Keratinocyte (primary cell): Measurements from ENCODE around the gene MAPKBP1. TPM values are rescaled to one million over a fixed set of nuclear protein-coding genes. Genes with fewer than 3 reads are reported as not detected.

ENCODE experiments used
- DNase-seq: peaks from one replicate; pipeline ENCODE4 v3.0.0-alpha.2; 2011; ENCODE audit warnings: low read depth, missing footprints, low spot score
- FAIRE-seq: peaks from 2 replicates; lab custom pipeline; 2011; peaks lifted over from hg19 to GRCh38; lab: Jason Lieb, UNC
- H2AFZ ChIP-seq: 2 replicates; pipeline ENCODE4 v1.6.0; 2012; ENCODE audit warnings: low read length, control low read depth, inconsistent platforms; ENCODE audit not compliant: control insufficient read depth
- H3K27ac ChIP-seq: 2 replicates; pipeline ENCODE4 v1.5.1; 2011; ENCODE audit warnings: low read length; ENCODE audit not compliant: control insufficient read depth, insufficient read depth
- H3K27me3 ChIP-seq: 3 replicates; pipeline ENCODE4 v1.6.0; 2011; ENCODE audit warnings: low read length; ENCODE audit not compliant: control insufficient read depth, insufficient read depth; ENCODE audit errors: extremely low read depth
- H3K36me3 ChIP-seq, 2 experiments: 2 replicates in 1 of 2; 3 replicates in 1 of 2; pipeline ENCODE4 v1.5.1; 2011; ENCODE audit warnings: low read length in 2 of 2, mild to moderate bottlenecking in 1 of 2; ENCODE audit not compliant: control insufficient read depth in 2 of 2, insufficient read depth in 2 of 2; ENCODE audit errors: extremely low read depth in 1 of 2
- H3K4me1 ChIP-seq: 3 replicates; pipeline ENCODE4 v1.5.1; 2011; ENCODE audit warnings: low read length; ENCODE audit not compliant: control insufficient read depth, insufficient read depth; ENCODE audit errors: extremely low read depth
- H3K4me2 ChIP-seq: 3 replicates; pipeline ENCODE4 v1.6.0; 2011; ENCODE audit warnings: low read depth, low read length; ENCODE audit not compliant: control insufficient read depth, insufficient read depth; ENCODE audit errors: extremely low read depth
- H3K4me3 ChIP-seq, 3 experiments: fragments of 200-600 bp in 1 of 3; sonication (generic) in 1 of 3; 2 replicates in 2 of 3; 3 replicates in 1 of 3; pipeline ENCODE4 v1.5.1; 2011 to 2016; ENCODE audit warnings: low read length in 3 of 3, mild to moderate bottlenecking in 3 of 3, control low read depth in 2 of 3, inconsistent platforms in 1 of 3, low read depth in 1 of 3, mixed read lengths in 1 of 3, mixed run types in 1 of 3, moderate library complexity in 1 of 3; ENCODE audit not compliant: control insufficient read depth in 2 of 3, insufficient read depth in 2 of 3; ENCODE audit errors: extremely low read depth in 1 of 3
- H3K79me2 ChIP-seq: 2 replicates; pipeline ENCODE4 v1.6.0; 2012; ENCODE audit warnings: low read length; ENCODE audit not compliant: control insufficient read depth, insufficient read depth
- H3K9ac ChIP-seq: 3 replicates; pipeline ENCODE4 v1.6.0; 2011; ENCODE audit warnings: low read length; ENCODE audit not compliant: control insufficient read depth, insufficient read depth; ENCODE audit errors: extremely low read depth
- H3K9me1 ChIP-seq: 3 replicates; pipeline ENCODE4 v1.6.0; 2011; ENCODE audit warnings: low read length; ENCODE audit not compliant: control insufficient read depth, insufficient read depth; ENCODE audit errors: extremely low read depth
- H3K9me3 ChIP-seq: 2 replicates; pipeline ENCODE4 v1.5.1; 2012; ENCODE audit warnings: low read depth, low read length; ENCODE audit not compliant: control insufficient read depth
- H4K20me1 ChIP-seq: 3 replicates; pipeline ENCODE4 v1.6.0; 2011; ENCODE audit warnings: low read length; ENCODE audit not compliant: control insufficient read depth, insufficient read depth; ENCODE audit errors: extremely low read depth
- EZH2 ChIP-seq: IDR thresholded peaks from one replicate; pipeline ENCODE4 v1.6.1; 2012; ENCODE audit warnings: inconsistent platforms, mild to moderate bottlenecking, low read length, moderate library complexity
- dilution Hi-C: fragments of 300-500 bp; cut with MboI; formaldehyde crosslinking; loops from one replicate; pipeline ENCODE4 v1.7.0; 2020; ENCODE audit warnings: low sequenced_read_pairs; ENCODE audit not compliant: extremely low pct_ligation_motif_present
- polyA plus RNA-seq, 5 experiments: library from polyadenylated mRNA; depleted of rRNA in 3 of 5; stranded (reverse) in 3 of 5; stranded (forward) in 1 of 5; unstranded in 1 of 5; fragments of >200 nt; gene quantifications; 1 replicate in 1 of 5; 2 replicates in 3 of 5; 3 replicates in 1 of 5; pipeline versions ENCODE4 v1.2.1 to v1.2.3, GENCODE V29; 2011 to 2012; ENCODE audit warnings: missing spikeins in 2 of 5, low read depth in 1 of 5, low replicate concordance in 1 of 5
- TF ChIP-seq, protein P1 (sequence below), 3 experiments: IDR thresholded peaks in 1 of 3; conservative IDR thresholded peaks in 1 of 3; optimal IDR thresholded peaks in 1 of 3; 2 replicates in 2 of 3; 3 replicates in 1 of 3; pipeline versions ENCODE3 to v1.5.1; 2011; ENCODE audit warnings: low read length in 3 of 3, mild to moderate bottlenecking in 3 of 3, moderate library complexity in 2 of 3, control low read depth in 1 of 3, inconsistent platforms in 1 of 3; ENCODE audit not compliant: insufficient read depth in 2 of 3; ENCODE audit errors: extremely low read depth in 1 of 3

The MAPKBP1 gene
- polyA plus RNA-seq, 1 donor (not counting 4 experiments of a cell fraction or from before 2014, with no cell fraction given), result 18.3 TPM

DNA sequence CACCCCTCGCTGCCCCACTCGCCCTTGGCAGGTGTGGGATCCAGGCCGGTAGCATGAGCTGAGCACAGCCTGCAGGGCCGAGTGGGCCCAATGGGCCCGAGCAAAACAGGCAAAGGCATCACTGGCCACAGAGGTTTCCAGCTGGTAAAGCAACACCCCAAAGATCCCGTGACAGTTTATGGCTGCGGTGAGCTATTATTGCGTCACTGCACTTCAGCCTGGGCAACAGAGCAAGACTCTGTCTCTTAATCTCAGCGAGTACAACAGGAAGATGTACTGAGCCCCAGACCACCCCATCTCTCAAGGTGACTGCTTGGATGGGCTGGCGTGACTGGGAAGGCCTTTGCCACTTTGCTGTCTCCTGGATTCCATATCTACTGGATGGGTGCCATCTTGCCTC is 57.9 kb downstream of the MAPKBP1 start:
- H3K79me2 ChIP-seq, result peaks cover 11% of the 10 kb centered on the region
- TF ChIP-seq, protein P1, sequence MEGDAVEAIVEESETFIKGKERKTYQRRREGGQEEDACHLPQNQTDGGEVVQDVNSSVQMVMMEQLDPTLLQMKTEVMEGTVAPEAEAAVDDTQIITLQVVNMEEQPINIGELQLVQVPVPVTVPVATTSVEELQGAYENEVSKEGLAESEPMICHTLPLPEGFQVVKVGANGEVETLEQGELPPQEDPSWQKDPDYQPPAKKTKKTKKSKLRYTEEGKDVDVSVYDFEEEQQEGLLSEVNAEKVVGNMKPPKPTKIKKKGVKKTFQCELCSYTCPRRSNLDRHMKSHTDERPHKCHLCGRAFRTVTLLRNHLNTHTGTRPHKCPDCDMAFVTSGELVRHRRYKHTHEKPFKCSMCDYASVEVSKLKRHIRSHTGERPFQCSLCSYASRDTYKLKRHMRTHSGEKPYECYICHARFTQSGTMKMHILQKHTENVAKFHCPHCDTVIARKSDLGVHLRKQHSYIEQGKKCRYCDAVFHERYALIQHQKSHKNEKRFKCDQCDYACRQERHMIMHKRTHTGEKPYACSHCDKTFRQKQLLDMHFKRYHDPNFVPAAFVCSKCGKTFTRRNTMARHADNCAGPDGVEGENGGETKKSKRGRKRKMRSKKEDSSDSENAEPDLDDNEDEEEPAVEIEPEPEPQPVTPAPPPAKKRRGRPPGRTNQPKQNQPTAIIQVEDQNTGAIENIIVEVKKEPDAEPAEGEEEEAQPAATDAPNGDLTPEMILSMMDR (optimal IDR thresholded peaks at IDR 0.05 in 1 of 3, IDR thresholded peaks at IDR 0.05 in 1 of 3, conservative IDR thresholded peaks at IDR 0.05 in 1 of 3; ENCODE audit: extremely low read depth in 1 of 3, insufficient read depth in 2 of 3, low read length in 3 of 3), result no peak
- no peak for TF ChIP-seq EZH2
- H3K4me3 ChIP-seq, result no peak overlapping the region
- peaks cover 58% of the 10 kb centered on the region for H3K4me1 ChIP-seq
- H4K20me1 ChIP-seq, result no peaks in the 10 kb centered on the region
- H3K9ac ChIP-seq, result peak overlapping the region; percentile 60
- peaks cover 0 to 10% of the 10 kb centered on the region in 2 experiments for H3K36me3 ChIP-seq
- dilution Hi-C loops, result no loop called here
- peak overlapping the region; percentile 83 for H3K27ac ChIP-seq
- no peak for DNase-seq
- FAIRE-seq, result no peak
- H3K4me2 ChIP-seq, result peak overlapping the region; percentile 57
- no peak overlapping the region for H2AFZ ChIP-seq
- no peaks in the 10 kb centered on the region for H3K9me3 ChIP-seq
- no peaks in the 10 kb centered on the region for H3K9me1 ChIP-seq
- H3K27me3 ChIP-seq, result no peaks in the 10 kb centered on the region

DNA sequence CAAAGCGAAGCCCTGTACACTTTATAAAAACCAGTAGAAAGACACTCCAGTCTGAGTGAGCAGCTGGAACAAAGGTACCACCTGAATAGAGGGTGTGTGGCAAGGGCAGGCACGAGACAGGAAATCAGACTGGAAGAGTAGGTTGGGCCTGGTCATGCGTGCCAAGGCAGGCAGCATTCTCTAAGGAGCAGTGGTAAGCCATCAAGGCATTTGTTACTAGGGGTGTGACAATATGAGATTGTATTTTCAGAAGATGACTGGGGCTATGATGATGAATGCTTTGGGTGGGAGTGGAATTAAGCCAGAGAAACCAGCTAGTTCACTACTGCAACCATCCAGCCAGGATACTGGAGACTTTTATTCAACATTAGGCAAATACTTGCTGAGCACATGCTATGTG is 58.6 kb downstream of the MAPKBP1 start:
- Histone ChIP-seq H4K20me1 (no peaks in the 10 kb centered on the region), H3K9me1 (no peaks in the 10 kb centered on the region), H2AFZ (no peak overlapping the region), H3K27me3 (no peaks in the 10 kb centered on the region), H3K36me3 (peaks cover 0 to 10% of the 10 kb centered on the region in 2 experiments), H3K79me2 (peaks cover 11% of the 10 kb centered on the region), H3K9ac (peak overlapping the region; percentile 60), H3K9me3 (no peaks in the 10 kb centered on the region), H3K27ac (peak overlapping the region; percentile 83), H3K4me2 (peak overlapping the region; percentile 57), H3K4me3 (no peak overlapping the region), H3K4me1 (peaks cover 54% of the 10 kb centered on the region)
- TF ChIP-seq, protein P1 (optimal IDR thresholded peaks at IDR 0.05 in 1 of 3, IDR thresholded peaks at IDR 0.05 in 1 of 3, conservative IDR thresholded peaks at IDR 0.05 in 1 of 3; ENCODE audit: extremely low read depth in 1 of 3, insufficient read depth in 2 of 3, low read length in 3 of 3), result no peak
- no peak for TF ChIP-seq EZH2
- dilution Hi-C loops, result no loop called here
- DNase-seq (peak; percentile 97), FAIRE-seq (peak; percentile 99)
